Liver (tissue), 9 donors: ENCODE results near the gene PCMT1. TPM values are rescaled to one million over a fixed set of nuclear protein-coding genes. Genes with fewer than 3 reads are reported as not detected.

ENCODE experiments used
- DNase-seq: peaks from one replicate; pipeline ENCODE4 v3.0.0-alpha.2; 2017; ENCODE audit warnings: low spot score
- H3K27ac ChIP-seq, 2 donors: one replicate each; pipeline ENCODE4 v1.7.0; 2013; ENCODE audit warnings: inconsistent platforms in 2 of 2, low read length in 2 of 2, control low read depth in 1 of 2, low read depth in 1 of 2, mild to moderate bottlenecking in 1 of 2
- H3K27me3 ChIP-seq, 4 donors: one replicate each; pipeline versions ENCODE4 v1.6.1 to v1.7.0; 2013; ENCODE audit warnings: low read length in 3 of 4, inconsistent platforms in 1 of 4, mild to moderate bottlenecking in 1 of 4, moderate library complexity in 1 of 4; ENCODE audit not compliant: control insufficient read depth in 4 of 4, insufficient read depth in 4 of 4
- H3K36me3 ChIP-seq, 4 donors: one replicate each; pipeline versions ENCODE4 v1.6.1 to v1.7.0; 2013; ENCODE audit warnings: low read length in 3 of 4, mild to moderate bottlenecking in 3 of 4, low read depth in 1 of 4, moderate library complexity in 1 of 4; ENCODE audit not compliant: control insufficient read depth in 4 of 4, insufficient read depth in 3 of 4
- H3K4me1 ChIP-seq, 4 donors: one replicate each; pipeline versions ENCODE4 v1.6.1 to v1.7.0; 2013; ENCODE audit warnings: low read length in 3 of 4, mild to moderate bottlenecking in 3 of 4, moderate library complexity in 1 of 4; ENCODE audit not compliant: control insufficient read depth in 4 of 4, insufficient read depth in 4 of 4
- H3K4me3 ChIP-seq, 3 donors: one replicate each; pipeline versions ENCODE4 v1.6.1 to v1.7.0; 2013; ENCODE audit warnings: low read length in 3 of 3, control low read depth in 1 of 3, low read depth in 1 of 3, mild to moderate bottlenecking in 1 of 3
- H3K9ac ChIP-seq, 2 donors: one replicate each; pipeline ENCODE4 v1.7.0; 2013; ENCODE audit warnings: low read length in 2 of 2, mild to moderate bottlenecking in 2 of 2, moderate library complexity in 2 of 2, control low read depth in 1 of 2, low read depth in 1 of 2
- H3K9me3 ChIP-seq, 4 donors: one replicate each; pipeline versions ENCODE4 v1.6.1 to v1.7.0; 2013; ENCODE audit warnings: low read length in 3 of 4; ENCODE audit not compliant: control insufficient read depth in 4 of 4
- ATF3 ChIP-seq: IDR thresholded peaks from 2 replicates; pipeline ENCODE4 v1.6.1; 2016; ENCODE audit warnings: antibody characterized with exemption
- CTCF ChIP-seq: fragments of 150-350 bp; IDR thresholded peaks from 2 replicates; pipeline ENCODE4 v1.5.1; 2017; ENCODE audit warnings: improper control_type of control experiment, low read depth, low read length; ENCODE audit not compliant: missing input control
- EGR1 ChIP-seq, 2 donors: IDR thresholded peaks; 2 replicates each; pipeline ENCODE4 v1.6.1; 2016 to 2018; ENCODE audit warnings: antibody characterized with exemption in 2 of 2, low read depth in 2 of 2
- FOXA1 ChIP-seq: IDR thresholded peaks from 2 replicates; pipeline ENCODE4 v1.6.1; 2016; ENCODE audit warnings: antibody characterized with exemption
- FOXA2 ChIP-seq: IDR thresholded peaks from 2 replicates; pipeline ENCODE4 v1.6.1; 2016; ENCODE audit warnings: antibody characterized with exemption
- GABPA ChIP-seq, 2 donors: IDR thresholded peaks in 1 of 2; conservative IDR thresholded peaks in 1 of 2; 2 replicates each; pipeline ENCODE4 v1.6.1; 2016; ENCODE audit warnings: antibody characterized with exemption in 2 of 2, mild to moderate bottlenecking in 1 of 2, moderate library complexity in 1 of 2
- HNF4A ChIP-seq, 2 donors: conservative IDR thresholded peaks; 2 replicates each; pipeline ENCODE4 v1.6.1; 2016; ENCODE audit warnings: antibody characterized with exemption in 2 of 2, mild to moderate bottlenecking in 2 of 2
- HNF4G ChIP-seq: IDR thresholded peaks from 2 replicates; pipeline ENCODE4 v1.6.1; 2016; ENCODE audit warnings: antibody characterized with exemption
- JUND ChIP-seq, 2 donors: IDR thresholded peaks; 2 replicates each; pipeline ENCODE4 v1.6.1; 2016; ENCODE audit warnings: antibody characterized with exemption in 2 of 2
- MAX ChIP-seq: IDR thresholded peaks from 2 replicates; pipeline ENCODE4 v1.6.1; 2016; ENCODE audit warnings: antibody characterized with exemption
- NR2F2 ChIP-seq: IDR thresholded peaks from 2 replicates; pipeline ENCODE4 v1.6.1; 2016; ENCODE audit warnings: antibody characterized with exemption
- RAD21 ChIP-seq, 2 donors: IDR thresholded peaks; 2 replicates each; pipeline ENCODE4 v1.6.1; 2016; ENCODE audit warnings: antibody characterized with exemption in 2 of 2, mild to moderate bottlenecking in 2 of 2
- REST ChIP-seq: IDR thresholded peaks from 2 replicates; pipeline ENCODE4 v1.6.1; 2016; ENCODE audit warnings: antibody characterized with exemption, mild to moderate bottlenecking
- RXRA ChIP-seq, 2 donors: IDR thresholded peaks; 2 replicates each; pipeline ENCODE4 v1.6.1; 2017 to 2018; ENCODE audit warnings: antibody characterized with exemption in 2 of 2, mild to moderate bottlenecking in 1 of 2
- SP1 ChIP-seq: IDR thresholded peaks from 2 replicates; pipeline ENCODE4 v1.6.1; 2018; ENCODE audit warnings: antibody characterized with exemption, mild to moderate bottlenecking
- TAF1 ChIP-seq: conservative IDR thresholded peaks from 2 replicates; pipeline ENCODE4 v1.6.1; 2016; ENCODE audit warnings: antibody characterized with exemption, mild to moderate bottlenecking
- YY1 ChIP-seq: IDR thresholded peaks from 2 replicates; pipeline ENCODE4 v1.6.1; 2016; ENCODE audit warnings: antibody characterized with exemption, mild to moderate bottlenecking
- ZBTB33 ChIP-seq: IDR thresholded peaks from 2 replicates; pipeline ENCODE4 v1.6.1; 2016; ENCODE audit warnings: antibody characterized with exemption
- WGBS: extraction: QIAGEN DNeasy Blood & Tissue Kit; methylation state at CpG from one replicate; pipeline ENCODE4 v1.1.7; 2013; 5-methylcytosine and 5-hydroxymethylcytosine counted together
- polyA plus RNA-seq, 2 donors: library from polyadenylated mRNA; stranded (reverse) in 1 of 2; unstranded in 1 of 2; fragments of 200-250 nt in 1 of 2; fragments of >200 nt in 1 of 2; fragmentation: Nextera tagmentation in 1 of 2; extraction: Ambion mirVana in 1 of 2; gene quantifications; one replicate each; pipeline versions ENCODE4 v1.2.1 to v1.2.3, GENCODE V29; 2013 to 2015
- total RNA-seq, 2 donors: library from RNA; depleted of rRNA; stranded (reverse); fragments of >200 nt; gene quantifications; one replicate each; pipeline ENCODE4 v1.2.3, GENCODE V29; 2014
- donor health status: healthy.
- donor health status: healthy.
- donor health status: healthy.
- donor health status: healthy.
- donor health status: healthy.

Gene PCMT1
- total and polyA plus RNA-seq, 4 donors: 56.8 to 78.8 (median 75.0) TPM

GRCh38 chr6:149852180-149852579, 102.6 kb downstream of the PCMT1 start:
- TF ChIP-seq HNF4G: no peak
- TF ChIP-seq GABPA (IDR thresholded peaks at IDR 0.05 in 1 of 2, conservative IDR thresholded peaks at IDR 0.05 in 1 of 2): no peak
- TF ChIP-seq HNF4A (conservative IDR thresholded peaks at IDR 0.05): no peak
- TF ChIP-seq NR2F2: no peak
- no peak for TF ChIP-seq JUND (IDR thresholded peaks at IDR 0.05)
- TF ChIP-seq CTCF: no peak
- no peak for TF ChIP-seq MAX
- no peak for TF ChIP-seq ZBTB33
- TF ChIP-seq TAF1: no peak
- TF ChIP-seq FOXA1: no peak
- no peak for TF ChIP-seq RAD21 (IDR thresholded peaks at IDR 0.05)
- no peak for TF ChIP-seq YY1
- no peak for TF ChIP-seq EGR1 (IDR thresholded peaks at IDR 0.05; ENCODE audit: low read depth in 2 of 2)
- no peak for TF ChIP-seq FOXA2
- no peak for TF ChIP-seq ATF3
- no peak for TF ChIP-seq REST
- TF ChIP-seq RXRA (IDR thresholded peaks at IDR 0.05): no peak
- TF ChIP-seq SP1: no peak
- 72% methylated on average over 6 of the region's 6 CpGs for WGBS
- Histone ChIP-seq H3K9me3 (no peaks in the 10 kb centered on the region), H3K27ac (no peak overlapping the region), H3K4me3 (no peak overlapping the region), H3K36me3 (peaks cover 0 to 3% (median 2%) of the 10 kb centered on the region in 4 donors), H3K4me1 (no peaks in the 10 kb centered on the region), H3K27me3 (no peaks in the 10 kb centered on the region), H3K9ac (no peak overlapping the region)
- no peak for DNase-seq
